K562 (cell line): ENCODE results near the gene TAPBPL. TPM values are rescaled to one million over a fixed set of nuclear protein-coding genes. Genes with fewer than 3 reads are reported as not detected.

Source experiments
- ESRRB ChIP-seq: fragments of 250-450 bp; sonication (Bioruptor Pico); IDR thresholded peaks from 2 replicates; pipeline ENCODE4 v1.5.0; 2020; ENCODE audit warnings: mild to moderate bottlenecking, moderate library complexity, borderline replicate concordance
- FIP1L1 ChIP-seq: fragments of 200-400 bp; formaldehyde crosslinking; IDR thresholded peaks from 2 replicates; pipeline ENCODE4 v1.6.1; 2018; ENCODE audit warnings: mild to moderate bottlenecking, low read depth, low read length; ENCODE audit not compliant: poor library complexity, severe bottlenecking
- FUS ChIP-seq: fragments of 200-400 bp; formaldehyde crosslinking; optimal IDR thresholded peaks from 2 replicates; pipeline ENCODE3; 2017; ENCODE audit warnings: low read depth, low read length
- GABPB2 ChIP-seq: fragments of 250-450 bp; sonication (Bioruptor Pico); conservative IDR thresholded peaks from 2 replicates; pipeline ENCODE4 v1.5.1; 2021; ENCODE audit warnings: mild to moderate bottlenecking
- KLF13 ChIP-seq: fragments of 450-650 bp; IDR thresholded peaks from 2 replicates; pipeline ENCODE4 v1.6.1; 2016; ENCODE audit warnings: missing genetic modification characterization, low read depth, mild to moderate bottlenecking, missing compliant biosample characterization, moderate library complexity, borderline replicate concordance
- MAFK ChIP-seq: IDR thresholded peaks from 2 replicates; pipeline ENCODE4 v1.6.1; 2011; ENCODE audit warnings: low read length, improper control_type of control experiment
- MECOM ChIP-seq: fragments of 250-450 bp; sonication (Bioruptor Pico); IDR thresholded peaks from 2 replicates; pipeline ENCODE4 v1.8.0; 2022; ENCODE audit warnings: inconsistent platforms
- SMARCB1 ChIP-seq: IDR thresholded peaks from 2 replicates; pipeline ENCODE4 v1.6.1; 2011; ENCODE audit warnings: improper control_type of control experiment, low read depth; ENCODE audit not compliant: insufficient read length
- ZNF121 ChIP-seq: sonication (generic); formaldehyde crosslinking; conservative IDR thresholded peaks from 2 replicates; pipeline ENCODE4 v1.8.0; 2022; ENCODE audit warnings: missing genetic modification reagents
- ZNF134 ChIP-seq: fragments of 250-450 bp; sonication (Bioruptor Pico); conservative IDR thresholded peaks from 2 replicates; pipeline ENCODE4 v1.4.0; 2020
- ZNF175 ChIP-seq: fragments of 200-800 bp; sonication (Bioruptor generic); IDR thresholded peaks from 2 replicates; pipeline ENCODE4 v1.6.1; 2016; ENCODE audit warnings: low read depth, mild to moderate bottlenecking, missing genetic modification characterization, missing compliant biosample characterization
- polyA plus RNA-seq, 8 experiments: library from polyadenylated mRNA; depleted of rRNA in 4 of 8; stranded (reverse) in 5 of 8; unstranded in 3 of 8; fragments of >200 nt; fragmentation: Nextera tagmentation in 2 of 8; fragmentation: Illumina TruSeq in 1 of 8; extraction: Ambion mirVana in 2 of 8; extraction: Trizol in 1 of 8; gene quantifications; 2 replicates each; pipeline versions ENCODE4 v1.2.1 to v1.2.3, GENCODE V29; 2011 to 2014; ENCODE audit warnings: inconsistent platforms in 1 of 8, missing spikeins in 1 of 8
- total RNA-seq, 7 experiments: library from RNA; depleted of rRNA in 6 of 7; stranded (reverse); fragments of >200 nt in 6 of 7; fragmentation: Illumina TruSeq in 2 of 7; extraction: Trizol in 2 of 7; gene quantifications; 2 replicates each; pipeline versions ENCODE4 v1.2.1 to v1.2.3, GENCODE V29; 2011 to 2021; ENCODE audit warnings: low replicate concordance in 1 of 7
- TF ChIP-seq, protein P1 (sequence below), 2 experiments: fragments of 450-650 bp; formaldehyde crosslinking in 1 of 2; IDR thresholded peaks; 2 replicates each; pipeline versions ENCODE4 v1.4.0 to v1.6.1; 2014 to 2020; ENCODE audit warnings: mild to moderate bottlenecking in 2 of 2, borderline replicate concordance in 1 of 2, low read depth in 1 of 2
- TF ChIP-seq, protein P2 (sequence below): fragments of 450-650 bp; formaldehyde crosslinking; IDR thresholded peaks from 2 replicates; pipeline ENCODE4 v1.4.0; 2020; ENCODE audit warnings: mild to moderate bottlenecking, mixed read lengths
- TF ChIP-seq, protein P3 (sequence below): fragments of 450-650 bp; IDR thresholded peaks from 2 replicates; pipeline ENCODE4 v1.6.1; 2018; ENCODE audit warnings: mild to moderate bottlenecking, low read depth; ENCODE audit not compliant: partially characterized antibody
- TF ChIP-seq, protein P4 (sequence below): fragments of 450-650 bp; formaldehyde crosslinking; IDR thresholded peaks from 2 replicates; pipeline ENCODE4 v1.4.0; 2022; ENCODE audit warnings: mild to moderate bottlenecking, moderate library complexity

TAPBPL gene
- total and polyA plus RNA-seq, 9 of the 15 experiments (the other 6 are each of a cell fraction or from before 2014, with no cell fraction given), result 0.29 to 1.6 (median 0.45) TPM

DNA sequence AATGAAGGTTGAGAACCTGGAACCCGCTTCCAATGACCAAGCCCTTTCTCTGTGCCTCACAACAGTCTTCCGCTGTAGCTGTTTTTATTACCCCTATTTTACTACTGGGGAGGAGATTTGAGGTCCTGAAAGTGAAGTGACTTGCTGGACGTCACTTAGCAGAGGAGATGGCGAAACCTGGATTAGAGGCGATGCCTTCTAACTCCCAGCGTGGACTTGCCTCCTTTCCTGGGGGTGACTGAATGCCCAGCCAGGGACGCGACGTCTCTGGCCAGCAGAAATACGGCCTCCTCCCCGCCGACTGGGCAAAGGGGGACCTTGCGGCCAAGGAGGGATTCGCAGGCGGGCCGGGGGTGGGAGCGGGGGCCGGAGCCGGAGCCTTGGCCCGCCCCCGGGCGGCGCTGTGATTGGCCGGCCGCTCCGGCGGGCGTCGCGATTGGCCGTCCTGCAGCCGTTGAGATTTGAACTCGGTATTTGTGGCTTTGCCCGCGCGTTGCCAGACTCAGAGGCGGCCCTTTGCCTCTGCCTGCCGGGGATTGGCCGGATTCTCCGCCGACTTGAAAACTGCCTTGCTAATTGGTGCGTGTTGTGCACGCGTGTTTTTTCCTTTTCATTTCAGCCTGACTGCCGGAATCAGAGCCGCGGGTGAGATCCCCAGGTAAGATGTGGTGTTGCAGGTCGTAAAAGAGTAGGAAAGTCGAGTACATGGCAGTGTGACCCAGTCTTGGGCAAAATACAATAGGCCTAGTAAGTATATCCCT lies 41.8 kb downstream of the TAPBPL start, which contains the start of gene NCAPD2 (continued):
- TF ChIP-seq, protein P1, sequence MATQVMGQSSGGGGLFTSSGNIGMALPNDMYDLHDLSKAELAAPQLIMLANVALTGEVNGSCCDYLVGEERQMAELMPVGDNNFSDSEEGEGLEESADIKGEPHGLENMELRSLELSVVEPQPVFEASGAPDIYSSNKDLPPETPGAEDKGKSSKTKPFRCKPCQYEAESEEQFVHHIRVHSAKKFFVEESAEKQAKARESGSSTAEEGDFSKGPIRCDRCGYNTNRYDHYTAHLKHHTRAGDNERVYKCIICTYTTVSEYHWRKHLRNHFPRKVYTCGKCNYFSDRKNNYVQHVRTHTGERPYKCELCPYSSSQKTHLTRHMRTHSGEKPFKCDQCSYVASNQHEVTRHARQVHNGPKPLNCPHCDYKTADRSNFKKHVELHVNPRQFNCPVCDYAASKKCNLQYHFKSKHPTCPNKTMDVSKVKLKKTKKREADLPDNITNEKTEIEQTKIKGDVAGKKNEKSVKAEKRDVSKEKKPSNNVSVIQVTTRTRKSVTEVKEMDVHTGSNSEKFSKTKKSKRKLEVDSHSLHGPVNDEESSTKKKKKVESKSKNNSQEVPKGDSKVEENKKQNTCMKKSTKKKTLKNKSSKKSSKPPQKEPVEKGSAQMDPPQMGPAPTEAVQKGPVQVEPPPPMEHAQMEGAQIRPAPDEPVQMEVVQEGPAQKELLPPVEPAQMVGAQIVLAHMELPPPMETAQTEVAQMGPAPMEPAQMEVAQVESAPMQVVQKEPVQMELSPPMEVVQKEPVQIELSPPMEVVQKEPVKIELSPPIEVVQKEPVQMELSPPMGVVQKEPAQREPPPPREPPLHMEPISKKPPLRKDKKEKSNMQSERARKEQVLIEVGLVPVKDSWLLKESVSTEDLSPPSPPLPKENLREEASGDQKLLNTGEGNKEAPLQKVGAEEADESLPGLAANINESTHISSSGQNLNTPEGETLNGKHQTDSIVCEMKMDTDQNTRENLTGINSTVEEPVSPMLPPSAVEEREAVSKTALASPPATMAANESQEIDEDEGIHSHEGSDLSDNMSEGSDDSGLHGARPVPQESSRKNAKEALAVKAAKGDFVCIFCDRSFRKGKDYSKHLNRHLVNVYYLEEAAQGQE (IDR thresholded peaks at IDR 0.05; ENCODE audit: borderline replicate concordance), result no peak
- TF ChIP-seq, protein P1 (CRISPR knock-in tag; IDR thresholded peaks at IDR 0.05; ENCODE audit: low read depth), result no peak
- TF ChIP-seq ZNF175 (CRISPR knock-in tag) (no peak), ZNF134 (CRISPR knock-in tag) (no peak), SMARCB1 (no peak), GABPB2 (no peak), ESRRB (CRISPR knock-in tag) (no peak), MAFK (no peak), ZNF121 (CRISPR knock-in tag) (no peak), MECOM (CRISPR knock-in tag) (no peak), KLF13 (tag) (no peak), FIP1L1 (no peak), FUS (no peak)
- TF ChIP-seq, protein P2, sequence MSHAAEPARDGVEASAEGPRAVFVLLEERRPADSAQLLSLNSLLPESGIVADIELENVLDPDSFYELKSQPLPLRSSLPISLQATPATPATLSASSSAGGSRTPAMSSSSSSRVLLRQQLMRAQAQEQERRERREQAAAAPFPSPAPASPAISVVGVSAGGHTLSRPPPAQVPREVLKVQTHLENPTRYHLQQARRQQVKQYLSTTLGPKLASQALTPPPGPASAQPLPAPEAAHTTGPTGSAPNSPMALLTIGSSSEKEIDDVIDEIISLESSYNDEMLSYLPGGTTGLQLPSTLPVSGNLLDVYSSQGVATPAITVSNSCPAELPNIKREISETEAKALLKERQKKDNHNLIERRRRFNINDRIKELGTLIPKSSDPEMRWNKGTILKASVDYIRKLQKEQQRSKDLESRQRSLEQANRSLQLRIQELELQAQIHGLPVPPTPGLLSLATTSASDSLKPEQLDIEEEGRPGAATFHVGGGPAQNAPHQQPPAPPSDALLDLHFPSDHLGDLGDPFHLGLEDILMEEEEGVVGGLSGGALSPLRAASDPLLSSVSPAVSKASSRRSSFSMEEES (CRISPR knock-in tag), result no peak
- TF ChIP-seq, protein P3, sequence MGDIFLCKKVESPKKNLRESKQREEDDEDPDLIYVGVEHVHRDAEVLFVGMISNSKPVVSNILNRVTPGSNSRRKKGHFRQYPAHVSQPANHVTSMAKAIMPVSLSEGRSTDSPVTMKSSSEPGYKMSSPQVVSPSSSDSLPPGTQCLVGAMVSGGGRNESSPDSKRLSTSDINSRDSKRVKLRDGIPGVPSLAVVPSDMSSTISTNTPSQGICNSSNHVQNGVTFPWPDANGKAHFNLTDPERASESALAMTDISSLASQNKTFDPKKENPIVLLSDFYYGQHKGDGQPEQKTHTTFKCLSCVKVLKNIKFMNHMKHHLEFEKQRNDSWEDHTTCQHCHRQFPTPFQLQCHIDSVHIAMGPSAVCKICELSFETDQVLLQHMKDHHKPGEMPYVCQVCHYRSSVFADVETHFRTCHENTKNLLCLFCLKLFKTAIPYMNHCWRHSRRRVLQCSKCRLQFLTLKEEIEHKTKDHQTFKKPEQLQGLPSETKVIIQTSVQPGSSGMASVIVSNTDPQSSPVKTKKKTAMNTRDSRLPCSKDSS, result no peak
- TF ChIP-seq, protein P4, sequence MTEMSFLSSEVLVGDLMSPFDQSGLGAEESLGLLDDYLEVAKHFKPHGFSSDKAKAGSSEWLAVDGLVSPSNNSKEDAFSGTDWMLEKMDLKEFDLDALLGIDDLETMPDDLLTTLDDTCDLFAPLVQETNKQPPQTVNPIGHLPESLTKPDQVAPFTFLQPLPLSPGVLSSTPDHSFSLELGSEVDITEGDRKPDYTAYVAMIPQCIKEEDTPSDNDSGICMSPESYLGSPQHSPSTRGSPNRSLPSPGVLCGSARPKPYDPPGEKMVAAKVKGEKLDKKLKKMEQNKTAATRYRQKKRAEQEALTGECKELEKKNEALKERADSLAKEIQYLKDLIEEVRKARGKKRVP (CRISPR knock-in tag), result no peak
